ENCODE results near the gene PHKG2. TPM values are rescaled to one million over a fixed set of nuclear protein-coding genes. Genes with fewer than 3 reads are reported as not detected.
A peak's percentile ranks its signal among the peaks of the same experiment; 100 is the strongest.

PHKG2 gene
- total and polyA plus RNA-seq, 3 donors from 2014 or later, result 78.4 to 312 (median 129) TPM

DNA sequence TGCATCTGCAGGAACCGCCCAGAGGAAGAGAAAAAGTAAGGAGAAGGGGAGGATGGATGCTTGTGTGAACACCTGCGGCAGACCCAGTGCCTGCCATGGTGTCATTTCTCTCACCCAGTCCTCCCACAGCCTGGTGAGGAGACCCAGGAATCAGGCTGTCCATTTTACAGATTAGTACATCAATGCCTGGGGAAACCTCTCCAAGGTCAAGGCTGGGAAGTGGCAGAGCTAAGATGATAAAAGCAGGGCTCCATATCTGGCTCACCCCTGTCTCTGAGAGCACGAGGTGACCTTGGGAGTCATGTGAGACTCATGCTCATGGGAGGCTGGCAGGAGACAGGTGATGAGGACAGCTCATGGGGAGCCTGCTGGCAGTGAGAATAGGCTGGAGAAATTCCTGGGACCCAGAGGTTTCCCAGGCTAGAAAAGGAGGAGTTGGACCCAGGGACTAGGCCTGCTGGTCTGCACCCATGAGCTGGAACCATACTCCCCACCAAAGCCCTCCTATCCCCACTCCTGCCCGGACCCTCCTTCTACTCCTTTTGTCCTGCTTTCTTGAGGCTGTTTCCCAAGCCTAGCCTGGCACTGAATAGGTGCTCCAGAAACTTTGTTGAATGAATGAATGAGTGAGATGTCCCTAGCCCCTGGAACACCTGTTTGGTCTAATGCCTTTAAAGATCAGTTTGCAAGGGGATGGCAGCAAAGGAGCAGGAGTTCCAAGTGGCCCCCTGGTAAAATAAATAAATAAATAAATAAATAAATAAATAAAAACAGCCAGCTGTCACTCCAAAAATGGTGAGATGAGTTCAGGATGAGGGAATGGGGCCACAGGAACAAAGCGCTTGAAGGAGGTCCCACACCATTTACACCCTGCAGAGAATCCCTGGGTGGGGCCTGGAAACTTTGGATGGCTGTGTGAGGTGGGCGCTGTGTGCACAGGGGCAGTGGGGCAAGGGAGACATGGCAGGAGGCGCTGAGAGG, 37.2 kb downstream of the PHKG2 start:
- DNase-seq, result no peak

GRCh38 chr16:30786115-30786935, 38.1 kb downstream of the PHKG2 start:
- Histone ChIP-seq H3K9me3 (no peaks in the 10 kb centered on the region), H3K4me1 (peaks cover 17% of the 10 kb centered on the region), H3K27me3 (no peaks in the 10 kb centered on the region), H3K4me3 (peak overlapping the region; percentile 93 to 96), H3K27ac (peak overlapping the region; percentile 77 to 80), H3K36me3 (ENCODE audit: low read depth, missing control alignments) (no peaks in the 10 kb centered on the region)
- WGBS, 2 donors, result 2 to 9% methylated on average over 15 to 42 of the region's 57 CpGs
- DNase-seq, result peak; percentile 61
- TF ChIP-seq CTCF (IDR thresholded peaks at IDR 0.05) (no peak), POLR2A (IDR thresholded peaks at IDR 0.05) (no peak)
- intact Hi-C loops (cut with DNase I; ENCODE audit: low total_unique reads), result no loop called here

More for the DNA sequence above, 37.2 kb downstream of the PHKG2 start:
- intact Hi-C loops (cut with DNase I; ENCODE audit: low total_unique reads), result no loop called here
- H3K4me3 ChIP-seq, result peak overlapping the region in 1 of 2 donors; percentile 93
- peaks cover 17% of the 10 kb centered on the region for H3K4me1 ChIP-seq
- no peak overlapping the region for H3K27ac ChIP-seq
- whole genome bisulfite sequencing, 2 donors, result 50 to 51% methylated on average over 7 of the region's 7 CpGs
- no peaks in the 10 kb centered on the region for H3K27me3 ChIP-seq
- TF ChIP-seq CTCF (IDR thresholded peaks at IDR 0.05) (no peak), POLR2A (IDR thresholded peaks at IDR 0.05) (no peak)
- H3K36me3 ChIP-seq (ENCODE audit: low read depth, missing control alignments), result no peaks in the 10 kb centered on the region
- no peaks in the 10 kb centered on the region for H3K9me3 ChIP-seq

GRCh38 chr16:30786936-30787612, 38.8 kb downstream of the PHKG2 start, which contains the start of gene ZNF629:
Gene ZNF629, minus strand, starts transcription at chr16:30787205. Its CDS starts 2,723 bp downstream, at chr16:30784482.
- Histone ChIP-seq H3K27me3 (no peaks in the 10 kb centered on the region), H3K36me3 (ENCODE audit: low read depth, missing control alignments) (no peaks in the 10 kb centered on the region), H3K27ac (peak within 1 kb of the TSS; percentile 77 to 80), H3K9me3 (no peaks in the 10 kb centered on the region), H3K4me3 (peak within 1 kb of the TSS; percentile 93 to 96), H3K4me1 (peaks cover 17% of the 10 kb centered on the region)
- 0% methylated on average over 2 to 28 of the region's 37 CpGs for WGBS, 2 donors
- peak; percentile 85 for DNase-seq
- intact Hi-C loops (cut with DNase I; ENCODE audit: low total_unique reads), result no loop called here
- TF ChIP-seq POLR2A (IDR thresholded peaks at IDR 0.05) (no peak), CTCF (IDR thresholded peaks at IDR 0.05) (no peak)

- H3K4me3 ChIP-seq, result peak overlapping the region; percentile 93 to 96
- WGBS, 2 donors, result 28 to 35% methylated on average over 11 of the region's 11 CpGs
- intact Hi-C loops (cut with DNase I; ENCODE audit: low total_unique reads), result no loop called here
- no peak for DNase-seq
- peak overlapping the region; percentile 77 to 80 for H3K27ac ChIP-seq
- no peaks in the 10 kb centered on the region for H3K9me3 ChIP-seq
- peaks cover 17% of the 10 kb centered on the region for H3K4me1 ChIP-seq
- H3K36me3 ChIP-seq (ENCODE audit: low read depth, missing control alignments), result no peaks in the 10 kb centered on the region
- no peaks in the 10 kb centered on the region for H3K27me3 ChIP-seq
- TF ChIP-seq POLR2A (IDR thresholded peaks at IDR 0.05) (no peak), CTCF (IDR thresholded peaks at IDR 0.05) (no peak)
Measured at GRCh38 chr16:30787613-30788378, 39.6 kb downstream of the PHKG2 start.
